Retinal pigment epithelial cell (primary cell): ENCODE data around the gene NUSAP1.
A peak's percentile ranks its signal among the peaks of the same experiment; 100 is the strongest.
"Not testable (repeated sequence)": the region's sequence is repeated elsewhere in the genome, so short reads cannot be mapped to it uniquely, and the experiment has no call there.

Experiments used
- DNase-seq: peaks from one replicate; pipeline ENCODE4 v3.0.0-alpha.2; 2010; ENCODE audit warnings: low read depth
- H3K4me3 ChIP-seq: 2 replicates; pipeline ENCODE4 v1.5.1; 2011; ENCODE audit warnings: mild to moderate bottlenecking, low read length, control low read depth, moderate library complexity
- TF ChIP-seq, protein P1 (sequence below): conservative IDR thresholded peaks from 2 replicates; pipeline ENCODE4 v1.5.1; 2011; ENCODE audit warnings: low read depth, low read length, control low read depth, inconsistent platforms

Gene NUSAP1, protein sequence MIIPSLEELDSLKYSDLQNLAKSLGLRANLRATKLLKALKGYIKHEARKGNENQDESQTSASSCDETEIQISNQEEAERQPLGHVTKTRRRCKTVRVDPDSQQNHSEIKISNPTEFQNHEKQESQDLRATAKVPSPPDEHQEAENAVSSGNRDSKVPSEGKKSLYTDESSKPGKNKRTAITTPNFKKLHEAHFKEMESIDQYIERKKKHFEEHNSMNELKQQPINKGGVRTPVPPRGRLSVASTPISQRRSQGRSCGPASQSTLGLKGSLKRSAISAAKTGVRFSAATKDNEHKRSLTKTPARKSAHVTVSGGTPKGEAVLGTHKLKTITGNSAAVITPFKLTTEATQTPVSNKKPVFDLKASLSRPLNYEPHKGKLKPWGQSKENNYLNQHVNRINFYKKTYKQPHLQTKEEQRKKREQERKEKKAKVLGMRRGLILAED

DNA sequence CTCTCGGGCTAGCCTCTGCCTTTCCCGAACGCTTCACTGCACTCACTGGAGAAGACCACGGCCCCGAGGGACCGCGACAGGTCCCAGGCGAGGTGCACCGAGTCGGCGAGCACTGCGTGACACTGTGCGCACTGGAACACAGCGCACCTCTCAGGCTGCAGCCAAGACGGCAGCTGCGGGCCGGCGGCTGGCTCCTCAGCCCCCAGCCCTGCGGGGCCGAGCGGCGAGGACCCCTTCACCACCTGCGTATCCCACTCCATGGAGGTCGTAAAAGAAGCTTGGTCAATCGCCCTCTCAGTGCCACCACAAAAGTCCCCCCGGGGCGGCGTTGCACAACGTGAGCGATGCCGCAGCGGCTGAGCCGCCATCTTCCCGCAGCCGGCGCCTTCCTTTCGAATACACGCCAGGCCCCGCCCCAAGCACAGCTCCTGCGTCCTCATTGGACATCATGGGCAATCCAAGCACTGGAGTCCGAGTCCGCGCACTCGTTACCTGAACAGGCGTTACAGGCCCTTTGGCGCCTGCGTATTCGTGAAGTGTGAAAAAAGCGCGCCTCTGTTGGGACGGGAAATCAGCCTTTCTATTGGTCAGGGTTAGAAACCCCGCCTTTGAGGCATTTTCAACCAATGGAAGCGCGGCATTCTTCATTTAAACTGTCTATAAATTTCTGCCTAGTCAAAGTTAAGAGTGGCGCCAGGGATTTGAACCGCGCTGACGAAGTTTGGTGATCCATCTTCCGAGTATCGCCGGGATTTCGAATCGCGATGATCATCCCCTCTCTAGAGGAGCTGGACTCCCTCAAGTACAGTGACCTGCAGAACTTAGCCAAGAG lies at the start of gene NUSAP1, which contains the start of gene OIP5:
Gene NUSAP1, plus strand, starts transcription at position 688 of the 832 bp plus-strand sequence. Its CDS starts 77 bp downstream, at position 765.
Gene OIP5, minus strand, starts transcription at position 398 of the 832 bp plus-strand sequence. Its CDS starts 30 bp downstream, at position 368.
- TF ChIP-seq, protein P1, sequence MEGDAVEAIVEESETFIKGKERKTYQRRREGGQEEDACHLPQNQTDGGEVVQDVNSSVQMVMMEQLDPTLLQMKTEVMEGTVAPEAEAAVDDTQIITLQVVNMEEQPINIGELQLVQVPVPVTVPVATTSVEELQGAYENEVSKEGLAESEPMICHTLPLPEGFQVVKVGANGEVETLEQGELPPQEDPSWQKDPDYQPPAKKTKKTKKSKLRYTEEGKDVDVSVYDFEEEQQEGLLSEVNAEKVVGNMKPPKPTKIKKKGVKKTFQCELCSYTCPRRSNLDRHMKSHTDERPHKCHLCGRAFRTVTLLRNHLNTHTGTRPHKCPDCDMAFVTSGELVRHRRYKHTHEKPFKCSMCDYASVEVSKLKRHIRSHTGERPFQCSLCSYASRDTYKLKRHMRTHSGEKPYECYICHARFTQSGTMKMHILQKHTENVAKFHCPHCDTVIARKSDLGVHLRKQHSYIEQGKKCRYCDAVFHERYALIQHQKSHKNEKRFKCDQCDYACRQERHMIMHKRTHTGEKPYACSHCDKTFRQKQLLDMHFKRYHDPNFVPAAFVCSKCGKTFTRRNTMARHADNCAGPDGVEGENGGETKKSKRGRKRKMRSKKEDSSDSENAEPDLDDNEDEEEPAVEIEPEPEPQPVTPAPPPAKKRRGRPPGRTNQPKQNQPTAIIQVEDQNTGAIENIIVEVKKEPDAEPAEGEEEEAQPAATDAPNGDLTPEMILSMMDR = no peak
- peak within 1 kb of the TSS; percentile 86 for H3K4me3 ChIP-seq
- DNase-seq = peak; percentile 99

DNA sequence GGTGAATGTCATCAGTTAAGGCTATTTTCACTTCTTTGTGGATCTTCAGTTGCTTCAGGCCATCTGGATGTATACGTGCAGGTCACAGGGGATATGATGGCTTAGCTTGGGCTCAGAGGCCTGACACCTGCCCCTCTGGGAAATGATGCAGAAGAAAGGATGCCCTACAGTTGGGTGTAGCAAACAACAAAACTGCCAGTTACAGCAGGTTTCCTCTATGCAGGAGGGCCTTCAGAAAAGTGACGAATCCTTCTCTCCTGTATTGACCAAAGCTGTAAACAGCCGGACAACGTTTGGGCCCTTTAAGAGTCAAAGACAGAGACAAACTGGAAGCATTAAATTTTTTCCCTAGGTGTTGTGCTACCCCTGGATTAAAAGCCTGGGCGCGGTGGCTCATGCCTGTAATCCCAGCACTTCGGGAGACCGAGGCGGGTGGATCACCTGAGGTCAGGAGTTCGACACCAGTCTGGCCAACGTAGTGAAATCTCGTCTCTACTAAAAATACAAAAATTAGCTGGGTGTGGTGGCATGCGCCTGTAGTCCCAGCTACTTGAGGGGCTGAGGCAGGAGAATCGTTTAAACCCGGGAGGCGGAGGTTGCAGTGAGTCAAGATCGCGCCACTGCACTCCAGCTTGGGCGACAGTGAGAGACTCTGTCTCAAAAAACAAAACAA lies 49.6 kb upstream of the NUSAP1 start:
- DNase-seq = not testable (repeated sequence)
- H3K4me3 ChIP-seq = peak overlapping the region; percentile 96

DNA sequence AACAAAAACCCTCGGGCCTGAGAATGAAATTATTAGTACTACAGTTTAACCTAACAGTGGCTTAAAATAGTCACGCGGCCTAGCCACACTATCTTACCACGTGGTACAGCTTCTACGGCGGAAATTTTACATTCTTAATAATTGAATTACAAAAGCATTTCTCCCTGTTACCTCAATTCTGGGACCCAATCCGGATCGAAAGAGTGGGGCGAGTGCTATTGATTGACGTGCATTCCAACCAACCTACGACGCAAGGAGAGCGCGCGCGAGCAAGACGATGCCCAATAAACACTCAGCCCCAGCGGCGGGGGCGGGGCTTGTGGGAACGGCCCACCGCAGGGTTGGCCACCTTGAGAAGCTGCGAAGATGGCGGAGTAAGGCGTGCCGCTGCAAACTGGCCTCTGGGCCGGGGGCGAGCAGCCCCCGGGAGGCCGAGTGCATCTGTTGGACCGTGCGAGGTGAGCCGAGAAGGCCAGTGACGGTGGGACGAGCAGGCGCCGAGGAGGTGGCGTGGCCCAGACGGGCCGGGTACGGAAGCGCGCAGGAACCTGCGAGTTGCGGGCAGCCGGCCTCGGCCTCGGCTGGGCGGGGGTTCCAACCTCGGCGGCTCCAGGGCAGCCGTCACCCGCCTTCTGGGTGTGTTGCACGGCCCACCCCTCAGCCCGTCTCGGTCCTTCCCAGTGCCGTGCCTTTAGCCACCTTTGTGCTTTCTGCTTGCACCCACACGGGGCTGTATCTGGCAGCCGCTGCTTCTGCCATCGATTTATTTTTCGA lies 48.8 kb upstream of the NUSAP1 start:
- TF ChIP-seq, protein P1 = no peak
- H3K4me3 ChIP-seq = peak overlapping the region; percentile 96
- peak; percentile 99 for DNase-seq

DNA sequence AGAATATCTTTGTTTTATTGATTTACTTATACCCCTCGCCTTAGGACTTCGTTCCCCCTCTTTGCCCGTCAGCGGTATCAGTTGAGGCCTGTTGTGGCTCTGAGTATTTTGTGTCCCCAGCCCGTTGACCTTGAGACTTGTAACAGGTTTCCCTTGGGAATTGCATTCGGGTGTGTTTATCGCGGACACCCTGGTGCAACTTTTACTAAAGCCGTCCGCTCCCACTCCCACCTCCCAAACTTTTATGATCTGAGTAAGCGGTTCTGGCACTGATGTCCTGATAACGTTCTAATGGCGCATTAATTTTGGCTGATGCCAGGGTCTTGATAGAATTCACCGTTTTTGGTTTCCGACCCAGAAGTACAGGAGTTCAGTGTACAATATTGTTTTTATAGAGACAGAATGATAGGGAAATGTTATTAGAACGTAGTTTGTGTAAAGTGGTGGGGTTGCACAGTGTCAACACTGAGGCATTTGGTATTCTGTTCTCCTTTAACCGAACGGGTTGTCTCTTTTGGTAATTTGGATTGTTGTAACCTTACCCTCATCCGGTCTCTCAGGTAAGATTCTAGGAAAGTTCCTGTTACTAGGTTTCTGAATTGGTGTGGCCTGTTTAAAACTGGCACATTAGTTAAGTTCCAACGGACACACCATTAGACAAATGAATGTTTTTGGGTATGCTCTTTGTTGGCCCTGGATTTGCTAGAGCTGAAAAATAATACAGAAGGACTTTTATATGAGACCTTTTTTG lies 48.1 kb upstream of the NUSAP1 start:
- H3K4me3 ChIP-seq = peak overlapping the region; percentile 96
- TF ChIP-seq, protein P1 = no peak
- DNase-seq = no peak

DNA sequence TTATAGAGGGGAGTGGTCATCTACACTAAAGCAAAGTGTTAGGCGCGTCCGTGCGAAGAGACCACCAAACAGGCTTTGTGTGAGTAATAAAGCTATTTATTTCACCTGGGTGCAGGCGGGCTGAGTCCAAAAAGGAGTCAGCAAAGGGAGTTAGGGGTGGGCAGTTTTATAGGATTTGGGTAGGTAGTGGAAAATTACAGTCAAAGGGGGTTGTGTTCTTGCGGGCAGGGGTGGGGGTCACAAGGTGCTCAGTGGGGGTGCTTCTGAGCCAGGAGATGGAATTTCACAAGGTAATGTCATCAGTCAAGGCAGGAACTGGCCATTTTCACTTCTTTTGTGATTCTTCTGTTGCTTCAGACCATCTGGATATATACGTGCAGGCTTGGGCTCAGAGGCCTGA lies 47.4 kb upstream of the NUSAP1 start:
- peak overlapping the region; percentile 96 for H3K4me3 ChIP-seq
- no peak for DNase-seq
- TF ChIP-seq, protein P1 = no peak

DNA sequence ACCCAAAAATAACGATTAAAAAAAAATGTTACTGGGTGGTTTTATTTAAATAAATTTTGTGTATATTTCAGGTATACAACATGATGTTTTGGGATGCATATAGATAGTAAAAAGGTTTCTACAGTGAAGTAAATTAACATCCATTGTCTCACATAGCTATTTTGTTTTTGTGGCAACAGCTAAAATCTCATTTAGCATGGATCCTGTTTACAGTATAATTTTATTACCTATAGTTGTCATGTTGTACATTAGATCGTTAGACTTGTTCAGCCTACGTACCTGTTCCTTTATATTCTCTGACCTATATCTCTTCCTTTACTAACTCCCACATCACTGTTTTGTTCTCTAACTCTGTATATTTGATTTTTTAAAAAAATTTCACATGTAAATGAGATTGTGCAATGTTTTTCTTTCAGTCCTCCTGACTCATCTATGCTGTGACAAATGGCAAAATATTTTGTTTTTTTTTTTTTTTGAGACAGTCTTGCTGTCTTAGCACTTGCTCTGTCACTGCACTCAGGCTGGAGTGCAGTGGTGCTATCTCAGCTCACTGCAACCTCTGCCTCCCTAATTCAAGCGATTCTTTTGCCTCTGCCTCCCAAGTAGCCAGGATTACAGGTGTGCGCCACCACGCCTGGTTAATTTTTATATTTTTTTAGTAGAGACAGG lies 45.9 kb upstream of the NUSAP1 start:
- TF ChIP-seq, protein P1 = no peak
- no peak for DNase-seq
- H3K4me3 ChIP-seq = no peak overlapping the region
